HG03342 (cell line): Measurements from ENCODE around the gene MALL.
"Not testable (repeated sequence)": the region's sequence is repeated elsewhere in the genome, so short reads cannot be mapped to it uniquely, and the experiment has no call there.

Source experiments
- ATAC-seq: cut with Tn5 transposase; IDR thresholded peaks from one replicate; pipeline ENCODE4 v1.9.1; 2021; ENCODE audit warnings: mild to moderate bottlenecking, moderate library complexity; ENCODE audit not compliant: unreplicated experiment

The MALL gene

GRCh38 chr2:110121052-110121334 is 5.4 kb upstream of the MALL start:
- no peak for ATAC-seq

DNA sequence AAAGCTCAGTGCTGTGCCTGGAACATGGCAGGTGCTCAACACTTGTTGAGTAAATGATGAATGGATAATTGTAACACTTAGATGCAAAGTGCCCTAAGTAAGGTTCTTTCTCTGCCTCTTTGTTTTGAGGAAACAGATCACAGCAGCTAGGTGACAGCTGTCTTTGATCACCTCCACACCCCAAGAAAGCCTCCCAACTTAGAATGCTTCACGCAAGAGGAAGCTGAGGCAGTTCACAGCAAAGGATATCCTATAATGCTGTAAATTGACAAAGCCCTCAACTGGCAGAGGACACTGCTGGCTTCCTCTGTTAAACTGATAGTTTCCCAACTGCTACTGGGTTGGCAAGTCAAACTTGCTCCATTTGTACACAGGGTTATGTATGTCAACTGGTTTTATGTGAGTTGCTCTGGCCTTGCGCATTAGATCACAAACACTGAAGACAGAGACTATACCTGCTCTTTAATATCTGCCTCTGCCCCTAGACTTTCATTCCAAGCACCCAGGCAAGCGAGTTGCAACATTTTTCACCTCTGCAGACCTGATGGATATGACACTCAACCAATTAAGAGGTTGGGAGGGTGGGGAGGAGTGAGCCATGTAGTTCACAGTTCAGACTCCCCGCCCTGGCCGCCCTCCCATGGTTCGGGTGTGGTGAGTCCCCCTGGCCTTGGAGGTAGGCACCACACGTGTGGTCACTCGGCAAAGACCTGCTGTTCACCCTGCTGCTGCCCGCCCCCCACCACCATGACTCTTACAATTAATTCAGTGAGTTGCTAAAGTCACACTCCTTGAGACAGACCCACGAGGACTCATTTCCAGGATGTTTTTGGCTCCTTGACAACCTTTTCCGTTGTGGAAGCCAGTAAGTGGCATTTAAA is 4.8 kb upstream of the MALL start:
- no peak for ATAC-seq

GRCh38 chr2:110116033-110116710 is 550 bp upstream of the MALL start:
- ATAC-seq: no peak

- ATAC-seq: no peak
Measured at GRCh38 chr2:110114831-110115255, 779 bp downstream of the MALL start.

DNA sequence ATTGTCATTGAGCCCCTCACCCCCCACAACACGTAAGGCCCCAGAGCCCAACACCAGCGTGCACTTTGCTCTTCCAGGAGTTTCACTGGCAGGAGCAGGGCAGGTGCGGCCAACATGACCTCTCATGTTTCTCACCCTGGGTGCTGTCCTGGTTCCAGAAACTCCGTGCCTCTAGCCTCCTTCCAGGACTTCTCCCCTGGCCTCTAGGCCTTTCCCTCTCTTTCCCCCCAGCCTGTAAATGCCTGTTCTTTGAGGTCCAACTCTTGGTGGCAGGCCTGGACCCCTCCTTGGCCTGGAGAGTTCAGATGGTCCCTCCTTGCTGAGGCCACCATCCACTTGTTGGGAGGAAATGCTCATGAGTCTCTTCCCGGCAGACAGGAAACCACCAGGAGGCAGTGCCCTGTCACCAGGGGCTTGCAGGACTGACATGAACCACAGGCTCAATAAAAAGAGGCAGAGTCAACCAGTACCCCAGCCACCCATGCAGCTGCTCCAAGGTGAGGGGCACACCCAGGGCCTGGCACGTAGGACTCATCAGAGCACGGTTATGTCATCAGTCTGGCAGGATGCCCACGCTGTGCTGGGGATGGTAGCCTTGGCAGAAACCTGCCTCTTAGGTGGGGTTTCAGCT is 1.5 kb downstream of the MALL start:
- ATAC-seq: no peak

DNA sequence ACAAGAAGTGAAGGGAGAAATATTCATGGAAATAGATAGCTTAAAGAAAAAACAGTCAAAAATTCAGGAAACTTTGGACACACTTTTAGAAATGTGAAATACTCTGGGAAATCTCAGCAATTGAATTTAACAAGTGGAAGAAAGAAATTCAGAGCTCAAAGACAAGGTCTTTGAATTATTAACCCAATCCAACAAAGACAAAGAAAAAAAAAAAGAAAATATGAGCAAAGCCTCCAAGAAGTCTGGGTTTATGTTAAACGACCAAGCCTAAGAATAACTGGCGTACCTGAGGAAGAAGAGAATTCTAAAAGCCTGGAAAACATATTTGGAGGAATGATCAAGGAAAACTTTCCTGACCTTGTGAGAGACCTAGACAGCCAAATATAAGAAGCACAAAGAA is 7.3 kb downstream of the MALL start:
- ATAC-seq: not testable (repeated sequence)

GRCh38 chr2:110107092-110108079 is 8.2 kb downstream of the MALL start:
- no peak for ATAC-seq

- ATAC-seq: no peak
Measured at GRCh38 chr2:110106642-110107041, 9.0 kb downstream of the MALL start.

GRCh38 chr2:110105608-110106467 is 9.8 kb downstream of the MALL start:
- ATAC-seq: no peak

DNA sequence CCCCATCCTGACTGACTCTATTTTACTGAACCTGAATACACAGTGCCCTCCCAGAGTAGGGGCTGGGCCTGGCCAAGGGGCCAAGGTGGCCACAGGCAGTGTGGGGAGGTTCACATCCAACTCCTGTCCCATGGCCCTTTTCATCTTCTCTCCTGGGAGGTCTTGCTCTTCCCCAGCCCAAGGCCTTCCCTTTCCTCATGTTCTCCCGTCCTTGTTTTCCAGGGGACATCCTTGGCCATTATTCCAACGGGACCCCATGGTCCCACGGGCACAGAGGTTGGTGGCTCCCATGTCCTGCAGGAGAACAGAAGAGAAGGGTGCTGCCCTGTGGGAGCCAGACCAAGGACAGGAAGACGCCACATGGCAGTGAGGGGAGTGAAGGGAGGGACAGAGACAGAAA is 10.4 kb downstream of the MALL start:
- no peak for ATAC-seq

GRCh38 chr2:110104025-110104771 is 11.4 kb downstream of the MALL start:
- ATAC-seq: no peak

DNA sequence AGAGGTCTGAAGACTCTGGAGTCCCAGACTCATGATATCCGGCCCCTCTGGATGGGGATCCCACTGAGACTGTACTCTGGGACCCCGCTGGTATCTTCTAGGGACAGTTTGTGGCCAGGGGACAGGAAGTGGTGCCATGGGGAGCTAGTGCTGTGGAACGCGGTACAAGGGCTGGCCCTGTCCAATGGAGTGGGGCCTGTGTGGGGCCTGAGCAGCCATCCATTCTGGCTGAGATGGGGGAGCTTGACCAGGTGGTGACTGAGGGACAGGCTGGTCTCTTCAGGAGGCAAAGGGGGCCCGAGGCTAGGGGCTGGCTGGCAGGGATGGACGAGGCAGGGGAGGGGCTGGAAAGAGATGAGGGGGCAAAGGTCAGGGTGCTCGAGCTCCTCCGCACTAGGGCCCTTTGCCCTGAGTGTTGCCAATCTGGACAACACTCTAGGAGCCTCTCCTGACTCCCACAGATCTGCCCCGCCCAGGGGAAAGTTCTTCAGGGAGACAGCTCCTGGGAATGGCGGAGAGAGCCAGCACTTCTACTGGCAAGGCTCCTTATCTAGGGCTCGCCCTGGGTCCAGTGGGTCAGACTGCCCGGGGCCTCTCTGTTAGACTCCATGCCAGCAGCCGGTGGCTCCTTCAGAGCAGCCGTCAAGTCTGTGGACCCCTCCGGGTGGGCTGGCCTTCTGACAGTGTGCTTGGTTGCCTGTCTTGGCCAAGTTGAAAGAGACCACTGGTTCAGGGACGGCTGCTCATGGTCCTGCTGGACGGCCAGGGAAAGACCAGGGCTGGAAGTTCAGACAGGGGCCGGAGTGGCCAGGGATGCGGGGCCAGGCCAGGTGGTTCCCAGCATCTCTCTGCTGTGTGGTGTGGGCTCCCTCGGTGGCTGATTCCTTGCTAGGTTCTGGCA is 12.3 kb downstream of the MALL start:
- no peak for ATAC-seq

DNA sequence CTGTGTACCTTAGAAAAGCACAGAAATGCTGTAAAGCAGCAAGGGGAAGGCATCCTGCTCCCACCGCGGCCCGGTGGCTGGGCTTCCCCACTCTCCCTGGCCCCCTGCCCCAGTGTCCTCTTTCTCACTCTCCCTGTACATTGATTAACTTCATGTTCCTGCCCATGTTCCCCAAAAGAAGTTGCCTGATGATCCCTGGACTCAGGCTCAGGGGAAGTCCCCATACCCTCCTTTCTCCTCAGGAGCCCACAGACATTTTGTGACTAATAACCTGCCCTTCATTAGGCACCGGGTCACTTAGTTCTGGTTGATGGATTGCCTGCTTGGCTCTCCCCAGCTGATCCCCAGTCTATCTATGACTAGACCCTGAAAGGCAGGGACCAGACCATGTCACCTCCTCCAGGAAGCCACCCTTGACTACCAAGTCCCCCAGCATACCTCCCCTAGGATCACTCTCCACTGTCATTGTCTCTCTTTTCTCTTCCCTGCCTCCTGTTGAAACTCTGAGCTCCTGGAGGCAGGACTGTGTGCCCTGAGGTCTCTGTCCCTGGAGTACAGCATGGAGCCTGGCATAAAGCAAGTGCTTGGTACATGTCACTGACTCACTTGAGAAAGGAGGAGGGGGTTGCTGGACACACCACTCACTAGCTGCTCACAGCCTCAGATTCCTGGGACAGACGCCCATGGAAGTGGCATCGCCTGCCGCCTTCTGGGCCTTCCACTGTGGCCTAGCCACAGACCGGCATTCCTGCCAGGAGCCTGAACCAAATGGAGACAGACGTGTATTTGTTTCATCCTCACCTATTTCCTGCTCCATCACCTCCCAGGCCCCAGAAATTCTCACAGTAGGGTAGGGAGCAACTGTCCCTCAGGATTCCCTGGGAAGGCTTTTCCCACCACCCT is 13.5 kb downstream of the MALL start:
- ATAC-seq: no peak

DNA sequence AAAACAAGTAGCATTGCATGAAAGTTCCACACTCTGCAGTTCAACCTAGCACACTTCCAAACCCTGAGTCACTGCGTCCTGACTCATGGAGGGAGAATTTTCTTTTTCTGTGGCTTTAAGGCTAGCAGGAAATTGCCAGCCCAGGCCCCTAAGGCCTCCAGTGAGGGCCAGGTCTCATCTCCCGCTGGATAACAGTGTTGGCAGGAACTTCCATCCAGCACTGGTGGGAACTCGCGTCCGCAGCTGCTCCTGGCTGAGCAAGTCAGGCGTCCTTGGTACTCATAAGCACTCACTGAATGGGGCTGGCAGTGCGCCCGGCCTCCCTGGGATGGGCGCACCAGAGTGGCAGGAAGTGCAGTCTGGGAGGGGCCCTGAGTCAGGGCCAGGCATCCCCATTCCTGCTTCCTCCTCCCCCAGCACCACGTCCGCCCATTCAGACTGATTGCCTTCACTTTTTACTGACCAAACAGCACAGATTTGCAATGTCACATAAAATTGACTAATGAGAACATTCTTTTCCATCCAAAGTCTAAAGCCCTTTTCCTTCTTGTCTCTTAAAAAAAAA is 14.3 kb downstream of the MALL start:
- no peak for ATAC-seq

DNA sequence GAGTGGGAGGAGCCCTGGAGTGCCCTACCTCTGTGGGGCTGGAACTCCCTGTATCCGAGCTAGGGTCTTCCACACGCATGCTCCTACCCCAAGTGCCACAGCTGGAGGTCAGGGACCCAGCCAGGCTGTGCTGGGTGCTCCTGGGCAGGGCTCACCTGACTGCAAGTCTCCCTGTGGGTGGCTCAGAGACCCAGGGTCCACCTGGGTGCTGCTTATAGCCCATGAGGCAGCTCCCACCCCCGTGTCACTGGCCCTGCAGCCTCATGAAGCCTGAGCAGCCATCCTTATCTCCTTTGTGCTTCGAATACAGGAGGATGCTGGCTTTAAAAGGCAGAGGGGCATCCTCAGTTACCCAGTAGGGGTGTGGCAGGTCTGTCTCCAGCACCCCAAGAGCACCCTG is 14.7 kb downstream of the MALL start:
- not testable (repeated sequence) for ATAC-seq

DNA sequence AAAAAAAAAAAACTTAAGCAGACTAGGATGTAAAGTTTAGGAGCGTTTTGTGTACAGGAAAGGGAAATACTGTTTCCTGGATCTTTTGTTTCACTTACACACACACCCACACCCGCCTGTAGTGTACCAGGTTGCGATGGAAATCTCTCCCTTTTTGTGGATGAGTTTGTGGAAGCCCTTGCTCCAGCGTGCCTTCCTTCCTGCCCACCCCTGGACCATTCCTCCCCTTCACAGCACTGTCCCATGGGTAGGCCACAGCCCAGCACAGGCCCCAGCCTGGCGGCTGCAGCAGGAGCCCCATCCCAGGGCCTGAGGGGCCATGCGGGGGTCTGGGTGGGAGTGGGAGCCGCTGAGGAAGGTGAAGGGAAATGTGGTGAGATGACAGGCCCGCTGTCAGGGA is 15.1 kb downstream of the MALL start:
- ATAC-seq: no peak
